Keratinocyte (primary cell): ENCODE data around the gene E2F1. TPM values are rescaled to one million over a fixed set of nuclear protein-coding genes. Genes with fewer than 3 reads are reported as not detected.

Experiments
- DNase-seq: peaks from one replicate; pipeline ENCODE4 v3.0.0-alpha.2; 2011; ENCODE audit warnings: low read depth, missing footprints, low spot score
- FAIRE-seq: peaks from 2 replicates; lab custom pipeline; 2011; peaks lifted over from hg19 to GRCh38; lab: Jason Lieb, UNC
- H2AFZ ChIP-seq: 2 replicates; pipeline ENCODE4 v1.6.0; 2012; ENCODE audit warnings: low read length, control low read depth, inconsistent platforms; ENCODE audit not compliant: control insufficient read depth
- H3K27ac ChIP-seq: 2 replicates; pipeline ENCODE4 v1.5.1; 2011; ENCODE audit warnings: low read length; ENCODE audit not compliant: control insufficient read depth, insufficient read depth
- H3K27me3 ChIP-seq: 3 replicates; pipeline ENCODE4 v1.6.0; 2011; ENCODE audit warnings: low read length; ENCODE audit not compliant: control insufficient read depth, insufficient read depth; ENCODE audit errors: extremely low read depth
- H3K36me3 ChIP-seq, 2 experiments: 2 replicates in 1 of 2; 3 replicates in 1 of 2; pipeline ENCODE4 v1.5.1; 2011; ENCODE audit warnings: low read length in 2 of 2, mild to moderate bottlenecking in 1 of 2; ENCODE audit not compliant: control insufficient read depth in 2 of 2, insufficient read depth in 2 of 2; ENCODE audit errors: extremely low read depth in 1 of 2
- H3K4me1 ChIP-seq: 3 replicates; pipeline ENCODE4 v1.5.1; 2011; ENCODE audit warnings: low read length; ENCODE audit not compliant: control insufficient read depth, insufficient read depth; ENCODE audit errors: extremely low read depth
- H3K4me2 ChIP-seq: 3 replicates; pipeline ENCODE4 v1.6.0; 2011; ENCODE audit warnings: low read depth, low read length; ENCODE audit not compliant: control insufficient read depth, insufficient read depth; ENCODE audit errors: extremely low read depth
- H3K4me3 ChIP-seq, 3 experiments: fragments of 200-600 bp in 1 of 3; sonication (generic) in 1 of 3; 2 replicates in 2 of 3; 3 replicates in 1 of 3; pipeline ENCODE4 v1.5.1; 2011 to 2016; ENCODE audit warnings: low read length in 3 of 3, mild to moderate bottlenecking in 3 of 3, control low read depth in 2 of 3, inconsistent platforms in 1 of 3, low read depth in 1 of 3, mixed read lengths in 1 of 3, mixed run types in 1 of 3, moderate library complexity in 1 of 3; ENCODE audit not compliant: control insufficient read depth in 2 of 3, insufficient read depth in 2 of 3; ENCODE audit errors: extremely low read depth in 1 of 3
- H3K79me2 ChIP-seq: 2 replicates; pipeline ENCODE4 v1.6.0; 2012; ENCODE audit warnings: low read length; ENCODE audit not compliant: control insufficient read depth, insufficient read depth
- H3K9ac ChIP-seq: 3 replicates; pipeline ENCODE4 v1.6.0; 2011; ENCODE audit warnings: low read length; ENCODE audit not compliant: control insufficient read depth, insufficient read depth; ENCODE audit errors: extremely low read depth
- H3K9me1 ChIP-seq: 3 replicates; pipeline ENCODE4 v1.6.0; 2011; ENCODE audit warnings: low read length; ENCODE audit not compliant: control insufficient read depth, insufficient read depth; ENCODE audit errors: extremely low read depth
- H3K9me3 ChIP-seq: 2 replicates; pipeline ENCODE4 v1.5.1; 2012; ENCODE audit warnings: low read depth, low read length; ENCODE audit not compliant: control insufficient read depth
- H4K20me1 ChIP-seq: 3 replicates; pipeline ENCODE4 v1.6.0; 2011; ENCODE audit warnings: low read length; ENCODE audit not compliant: control insufficient read depth, insufficient read depth; ENCODE audit errors: extremely low read depth
- EZH2 ChIP-seq: IDR thresholded peaks from one replicate; pipeline ENCODE4 v1.6.1; 2012; ENCODE audit warnings: inconsistent platforms, mild to moderate bottlenecking, low read length, moderate library complexity
- dilution Hi-C: fragments of 300-500 bp; cut with MboI; formaldehyde crosslinking; loops from one replicate; pipeline ENCODE4 v1.7.0; 2020; ENCODE audit warnings: low sequenced_read_pairs; ENCODE audit not compliant: extremely low pct_ligation_motif_present
- polyA plus RNA-seq, 5 experiments: library from polyadenylated mRNA; depleted of rRNA in 3 of 5; stranded (reverse) in 3 of 5; stranded (forward) in 1 of 5; unstranded in 1 of 5; fragments of >200 nt; gene quantifications; 1 replicate in 1 of 5; 2 replicates in 3 of 5; 3 replicates in 1 of 5; pipeline versions ENCODE4 v1.2.1 to v1.2.3, GENCODE V29; 2011 to 2012; ENCODE audit warnings: missing spikeins in 2 of 5, low read depth in 1 of 5, low replicate concordance in 1 of 5
- TF ChIP-seq, protein P1 (sequence below), 3 experiments: IDR thresholded peaks in 1 of 3; conservative IDR thresholded peaks in 1 of 3; optimal IDR thresholded peaks in 1 of 3; 2 replicates in 2 of 3; 3 replicates in 1 of 3; pipeline versions ENCODE3 to v1.5.1; 2011; ENCODE audit warnings: low read length in 3 of 3, mild to moderate bottlenecking in 3 of 3, moderate library complexity in 2 of 3, control low read depth in 1 of 3, inconsistent platforms in 1 of 3; ENCODE audit not compliant: insufficient read depth in 2 of 3; ENCODE audit errors: extremely low read depth in 1 of 3

Gene E2F1
- polyA plus RNA-seq, 1 donor (not counting 4 experiments of a cell fraction or from before 2014, with no cell fraction given) = 2.8 TPM

GRCh38 chr20:33627577-33628216, 58.5 kb downstream of the E2F1 start:
- TF ChIP-seq, protein P1, sequence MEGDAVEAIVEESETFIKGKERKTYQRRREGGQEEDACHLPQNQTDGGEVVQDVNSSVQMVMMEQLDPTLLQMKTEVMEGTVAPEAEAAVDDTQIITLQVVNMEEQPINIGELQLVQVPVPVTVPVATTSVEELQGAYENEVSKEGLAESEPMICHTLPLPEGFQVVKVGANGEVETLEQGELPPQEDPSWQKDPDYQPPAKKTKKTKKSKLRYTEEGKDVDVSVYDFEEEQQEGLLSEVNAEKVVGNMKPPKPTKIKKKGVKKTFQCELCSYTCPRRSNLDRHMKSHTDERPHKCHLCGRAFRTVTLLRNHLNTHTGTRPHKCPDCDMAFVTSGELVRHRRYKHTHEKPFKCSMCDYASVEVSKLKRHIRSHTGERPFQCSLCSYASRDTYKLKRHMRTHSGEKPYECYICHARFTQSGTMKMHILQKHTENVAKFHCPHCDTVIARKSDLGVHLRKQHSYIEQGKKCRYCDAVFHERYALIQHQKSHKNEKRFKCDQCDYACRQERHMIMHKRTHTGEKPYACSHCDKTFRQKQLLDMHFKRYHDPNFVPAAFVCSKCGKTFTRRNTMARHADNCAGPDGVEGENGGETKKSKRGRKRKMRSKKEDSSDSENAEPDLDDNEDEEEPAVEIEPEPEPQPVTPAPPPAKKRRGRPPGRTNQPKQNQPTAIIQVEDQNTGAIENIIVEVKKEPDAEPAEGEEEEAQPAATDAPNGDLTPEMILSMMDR (optimal IDR thresholded peaks at IDR 0.05 in 1 of 3, IDR thresholded peaks at IDR 0.05 in 1 of 3, conservative IDR thresholded peaks at IDR 0.05 in 1 of 3; ENCODE audit: extremely low read depth in 1 of 3, insufficient read depth in 2 of 3, low read length in 3 of 3) = no peak
- no peak for TF ChIP-seq EZH2
- dilution Hi-C loops = no loop called here
- no peaks in the 10 kb centered on the region for H3K4me1 ChIP-seq
- no peak overlapping the region for H3K4me3 ChIP-seq
- no peak overlapping the region for H2AFZ ChIP-seq
- H4K20me1 ChIP-seq = no peaks in the 10 kb centered on the region
- no peak overlapping the region for H3K27ac ChIP-seq
- DNase-seq (no peak), FAIRE-seq (no peak)
- H3K27me3 ChIP-seq = no peaks in the 10 kb centered on the region
- no peaks in the 10 kb centered on the region for H3K79me2 ChIP-seq
- H3K36me3 ChIP-seq = peaks cover 15 to 25% of the 10 kb centered on the region in 2 experiments
- H3K4me2 ChIP-seq = no peak overlapping the region
- no peaks in the 10 kb centered on the region for H3K9me3 ChIP-seq
- H3K9me1 ChIP-seq = no peaks in the 10 kb centered on the region
- no peak overlapping the region for H3K9ac ChIP-seq

DNA sequence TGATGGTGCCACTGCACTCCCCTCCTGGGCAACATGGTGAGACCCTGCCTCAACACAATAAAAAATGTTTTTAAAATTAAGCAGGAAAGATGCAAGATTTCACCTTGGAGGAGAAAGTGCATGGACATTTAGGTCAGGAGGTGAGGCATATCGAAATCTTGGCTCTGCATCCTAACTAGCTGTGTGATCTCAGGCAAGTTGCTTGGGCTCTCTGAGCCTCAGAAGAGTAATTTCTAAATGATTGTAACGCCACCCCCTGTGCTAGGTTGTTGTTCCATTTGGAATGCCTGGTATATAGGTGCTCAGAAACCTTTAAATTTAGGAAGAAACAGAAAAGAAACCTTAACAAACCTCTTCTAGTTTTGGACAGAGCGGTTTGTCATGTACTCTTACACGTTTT, 60.0 kb downstream of the E2F1 start:
- H3K4me1 ChIP-seq = no peaks in the 10 kb centered on the region
- dilution Hi-C loops = no loop called here
- peaks cover 14 to 25% of the 10 kb centered on the region in 2 experiments for H3K36me3 ChIP-seq
- TF ChIP-seq EZH2 = no peak
- TF ChIP-seq, protein P1 (optimal IDR thresholded peaks at IDR 0.05 in 1 of 3, IDR thresholded peaks at IDR 0.05 in 1 of 3, conservative IDR thresholded peaks at IDR 0.05 in 1 of 3; ENCODE audit: extremely low read depth in 1 of 3, insufficient read depth in 2 of 3, low read length in 3 of 3) = no peak
- no peak overlapping the region for H3K4me2 ChIP-seq
- no peak overlapping the region for H3K9ac ChIP-seq
- H3K4me3 ChIP-seq = no peak overlapping the region
- no peak overlapping the region for H2AFZ ChIP-seq
- no peaks in the 10 kb centered on the region for H4K20me1 ChIP-seq
- H3K79me2 ChIP-seq = no peaks in the 10 kb centered on the region
- H3K9me3 ChIP-seq = no peaks in the 10 kb centered on the region
- DNase-seq = no peak
- no peaks in the 10 kb centered on the region for H3K9me1 ChIP-seq
- no peaks in the 10 kb centered on the region for H3K27me3 ChIP-seq
- FAIRE-seq = no peak
- H3K27ac ChIP-seq = no peak overlapping the region

Other genes with a start within 250 kb of the E2F1 start
- 3.6 to 6.5 TPM (median 4.8 TPM) in 3 replicates for gene SNTA1, start 242.6 kb downstream of the E2F1 start, polyA plus RNA-seq
- gene CBFA2T2, start 196.3 kb downstream of the E2F1 start, polyA plus RNA-seq = 5.5 to 8.7 TPM (median 6.8 TPM) in 3 replicates
- gene C20orf144, start 24.1 kb downstream of the E2F1 start, polyA plus RNA-seq = 0.02 to 0.03 TPM in 2 of 3 replicates, not detected in the other
- gene ACTL10, start 19.4 kb downstream of the E2F1 start, polyA plus RNA-seq = 0.28 to 0.50 TPM (median 0.48 TPM) in 3 replicates
- gene NECAB3, start 12.0 kb downstream of the E2F1 start, polyA plus RNA-seq = 3.8 to 10.3 TPM (median 4.6 TPM) in 3 replicates
- 3.2 to 6.3 TPM (median 6.1 TPM) in 3 replicates for gene PXMP4, start 33.9 kb upstream of the E2F1 start, polyA plus RNA-seq
- 1.7 to 3.2 TPM (median 2.5 TPM) in 3 replicates for gene ZNF341, start 45.6 kb upstream of the E2F1 start, polyA plus RNA-seq
- 44.9 to 72.2 TPM (median 68.2 TPM) in 3 replicates for gene CHMP4B, start 125.0 kb upstream of the E2F1 start, polyA plus RNA-seq